Keratinocyte (primary cell): ENCODE data around the gene RIMS1. TPM values are rescaled to one million over a fixed set of nuclear protein-coding genes. Genes with fewer than 3 reads are reported as not detected.

Experiments used
- DNase-seq: peaks from one replicate; pipeline ENCODE4 v3.0.0-alpha.2; 2011; ENCODE audit warnings: low read depth, missing footprints, low spot score
- FAIRE-seq: peaks from 2 replicates; lab custom pipeline; 2011; peaks lifted over from hg19 to GRCh38; lab: Jason Lieb, UNC
- H2AFZ ChIP-seq: 2 replicates; pipeline ENCODE4 v1.6.0; 2012; ENCODE audit warnings: low read length, control low read depth, inconsistent platforms; ENCODE audit not compliant: control insufficient read depth
- H3K27ac ChIP-seq: 2 replicates; pipeline ENCODE4 v1.5.1; 2011; ENCODE audit warnings: low read length; ENCODE audit not compliant: control insufficient read depth, insufficient read depth
- H3K27me3 ChIP-seq: 3 replicates; pipeline ENCODE4 v1.6.0; 2011; ENCODE audit warnings: low read length; ENCODE audit not compliant: control insufficient read depth, insufficient read depth; ENCODE audit errors: extremely low read depth
- H3K36me3 ChIP-seq, 2 experiments: 2 replicates in 1 of 2; 3 replicates in 1 of 2; pipeline ENCODE4 v1.5.1; 2011; ENCODE audit warnings: low read length in 2 of 2, mild to moderate bottlenecking in 1 of 2; ENCODE audit not compliant: control insufficient read depth in 2 of 2, insufficient read depth in 2 of 2; ENCODE audit errors: extremely low read depth in 1 of 2
- H3K4me1 ChIP-seq: 3 replicates; pipeline ENCODE4 v1.5.1; 2011; ENCODE audit warnings: low read length; ENCODE audit not compliant: control insufficient read depth, insufficient read depth; ENCODE audit errors: extremely low read depth
- H3K4me2 ChIP-seq: 3 replicates; pipeline ENCODE4 v1.6.0; 2011; ENCODE audit warnings: low read depth, low read length; ENCODE audit not compliant: control insufficient read depth, insufficient read depth; ENCODE audit errors: extremely low read depth
- H3K4me3 ChIP-seq, 3 experiments: fragments of 200-600 bp in 1 of 3; sonication (generic) in 1 of 3; 2 replicates in 2 of 3; 3 replicates in 1 of 3; pipeline ENCODE4 v1.5.1; 2011 to 2016; ENCODE audit warnings: low read length in 3 of 3, mild to moderate bottlenecking in 3 of 3, control low read depth in 2 of 3, inconsistent platforms in 1 of 3, low read depth in 1 of 3, mixed read lengths in 1 of 3, mixed run types in 1 of 3, moderate library complexity in 1 of 3; ENCODE audit not compliant: control insufficient read depth in 2 of 3, insufficient read depth in 2 of 3; ENCODE audit errors: extremely low read depth in 1 of 3
- H3K79me2 ChIP-seq: 2 replicates; pipeline ENCODE4 v1.6.0; 2012; ENCODE audit warnings: low read length; ENCODE audit not compliant: control insufficient read depth, insufficient read depth
- H3K9ac ChIP-seq: 3 replicates; pipeline ENCODE4 v1.6.0; 2011; ENCODE audit warnings: low read length; ENCODE audit not compliant: control insufficient read depth, insufficient read depth; ENCODE audit errors: extremely low read depth
- H3K9me1 ChIP-seq: 3 replicates; pipeline ENCODE4 v1.6.0; 2011; ENCODE audit warnings: low read length; ENCODE audit not compliant: control insufficient read depth, insufficient read depth; ENCODE audit errors: extremely low read depth
- H3K9me3 ChIP-seq: 2 replicates; pipeline ENCODE4 v1.5.1; 2012; ENCODE audit warnings: low read depth, low read length; ENCODE audit not compliant: control insufficient read depth
- H4K20me1 ChIP-seq: 3 replicates; pipeline ENCODE4 v1.6.0; 2011; ENCODE audit warnings: low read length; ENCODE audit not compliant: control insufficient read depth, insufficient read depth; ENCODE audit errors: extremely low read depth
- CTCF ChIP-seq, 3 experiments: IDR thresholded peaks in 1 of 3; conservative IDR thresholded peaks in 1 of 3; optimal IDR thresholded peaks in 1 of 3; 2 replicates in 2 of 3; 3 replicates in 1 of 3; pipeline versions ENCODE3 to v1.5.1; 2011; ENCODE audit warnings: low read length in 3 of 3, mild to moderate bottlenecking in 3 of 3, moderate library complexity in 2 of 3, control low read depth in 1 of 3, inconsistent platforms in 1 of 3; ENCODE audit not compliant: insufficient read depth in 2 of 3; ENCODE audit errors: extremely low read depth in 1 of 3
- EZH2 ChIP-seq: IDR thresholded peaks from one replicate; pipeline ENCODE4 v1.6.1; 2012; ENCODE audit warnings: inconsistent platforms, mild to moderate bottlenecking, low read length, moderate library complexity
- dilution Hi-C: fragments of 300-500 bp; cut with MboI; formaldehyde crosslinking; loops from one replicate; pipeline ENCODE4 v1.7.0; 2020; ENCODE audit warnings: low sequenced_read_pairs; ENCODE audit not compliant: extremely low pct_ligation_motif_present
- polyA plus RNA-seq, 5 experiments: library from polyadenylated mRNA; depleted of rRNA in 3 of 5; stranded (reverse) in 3 of 5; stranded (forward) in 1 of 5; unstranded in 1 of 5; fragments of >200 nt; gene quantifications; 1 replicate in 1 of 5; 2 replicates in 3 of 5; 3 replicates in 1 of 5; pipeline versions ENCODE4 v1.2.1 to v1.2.3, GENCODE V29; 2011 to 2012; ENCODE audit warnings: missing spikeins in 2 of 5, low read depth in 1 of 5, low replicate concordance in 1 of 5

RIMS1 gene
- polyA plus RNA-seq, 1 donor (not counting 4 experiments of a cell fraction or from before 2014, with no cell fraction given): not detected

GRCh38 chr6:72290620-72291019, 404.3 kb downstream of the RIMS1 start:
- FAIRE-seq (no peak), DNase-seq (no peak)
- dilution Hi-C loops: no loop called here
- H3K27ac ChIP-seq: no peak overlapping the region
- no peak for TF ChIP-seq CTCF (optimal IDR thresholded peaks at IDR 0.05 in 1 of 3, IDR thresholded peaks at IDR 0.05 in 1 of 3, conservative IDR thresholded peaks at IDR 0.05 in 1 of 3; ENCODE audit: extremely low read depth in 1 of 3, insufficient read depth in 2 of 3, low read length in 3 of 3)
- no peak for TF ChIP-seq EZH2
- H4K20me1 ChIP-seq: no peaks in the 10 kb centered on the region
- H3K4me3 ChIP-seq: no peak overlapping the region
- H3K9me3 ChIP-seq: no peaks in the 10 kb centered on the region
- H2AFZ ChIP-seq: no peak overlapping the region
- no peaks in the 10 kb centered on the region for H3K36me3 ChIP-seq
- no peaks in the 10 kb centered on the region for H3K79me2 ChIP-seq
- no peak overlapping the region for H3K4me2 ChIP-seq
- no peaks in the 10 kb centered on the region for H3K9me1 ChIP-seq
- H3K27me3 ChIP-seq: peaks cover 10% of the 10 kb centered on the region
- H3K4me1 ChIP-seq: no peaks in the 10 kb centered on the region
- H3K9ac ChIP-seq: no peak overlapping the region

- no peak overlapping the region for H3K4me2 ChIP-seq
- no peaks in the 10 kb centered on the region for H4K20me1 ChIP-seq
- no peaks in the 10 kb centered on the region for H3K9me3 ChIP-seq
- no peaks in the 10 kb centered on the region for H3K4me1 ChIP-seq
- H3K4me3 ChIP-seq: no peak overlapping the region
- TF ChIP-seq CTCF (optimal IDR thresholded peaks at IDR 0.05 in 1 of 3, IDR thresholded peaks at IDR 0.05 in 1 of 3, conservative IDR thresholded peaks at IDR 0.05 in 1 of 3; ENCODE audit: extremely low read depth in 1 of 3, insufficient read depth in 2 of 3, low read length in 3 of 3): no peak
- no peak for TF ChIP-seq EZH2
- FAIRE-seq: no peak
- no peak overlapping the region for H3K27ac ChIP-seq
- peaks cover 12% of the 10 kb centered on the region for H3K27me3 ChIP-seq
- H3K79me2 ChIP-seq: no peaks in the 10 kb centered on the region
- dilution Hi-C loops: no loop called here
- no peaks in the 10 kb centered on the region for H3K9me1 ChIP-seq
- DNase-seq: no peak
- no peaks in the 10 kb centered on the region for H3K36me3 ChIP-seq
- H2AFZ ChIP-seq: no peak overlapping the region
- H3K9ac ChIP-seq: no peak overlapping the region
These were observed 410.0 kb downstream of the RIMS1 start for GRCh38 chr6:72296375-72296774.
